Measurements from ENCODE around the gene C3orf18.
A peak's percentile ranks its signal among the peaks of the same experiment; 100 is the strongest.

The C3orf18 gene

DNA sequence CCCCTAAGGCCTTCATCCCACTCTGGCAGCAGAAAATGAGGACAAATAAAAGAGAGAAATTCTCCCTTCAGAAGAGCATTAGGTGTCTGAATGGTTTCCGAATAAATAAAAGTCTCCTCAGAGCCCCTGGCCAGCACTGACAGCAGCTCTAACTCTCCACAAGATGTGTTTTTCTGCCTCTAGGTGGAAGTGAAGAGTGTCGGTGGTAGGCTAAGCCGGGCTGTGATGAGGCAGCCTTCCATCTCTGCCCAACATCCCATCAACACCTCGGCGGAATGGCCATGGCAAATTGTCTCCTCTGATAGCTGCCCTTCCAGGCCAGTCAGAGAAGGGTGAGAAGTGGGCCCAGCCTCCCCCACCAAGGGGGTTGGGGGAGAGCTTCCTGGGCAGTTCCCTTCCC lies 57.8 kb downstream of the C3orf18 start:
- TF ChIP-seq, protein P1, sequence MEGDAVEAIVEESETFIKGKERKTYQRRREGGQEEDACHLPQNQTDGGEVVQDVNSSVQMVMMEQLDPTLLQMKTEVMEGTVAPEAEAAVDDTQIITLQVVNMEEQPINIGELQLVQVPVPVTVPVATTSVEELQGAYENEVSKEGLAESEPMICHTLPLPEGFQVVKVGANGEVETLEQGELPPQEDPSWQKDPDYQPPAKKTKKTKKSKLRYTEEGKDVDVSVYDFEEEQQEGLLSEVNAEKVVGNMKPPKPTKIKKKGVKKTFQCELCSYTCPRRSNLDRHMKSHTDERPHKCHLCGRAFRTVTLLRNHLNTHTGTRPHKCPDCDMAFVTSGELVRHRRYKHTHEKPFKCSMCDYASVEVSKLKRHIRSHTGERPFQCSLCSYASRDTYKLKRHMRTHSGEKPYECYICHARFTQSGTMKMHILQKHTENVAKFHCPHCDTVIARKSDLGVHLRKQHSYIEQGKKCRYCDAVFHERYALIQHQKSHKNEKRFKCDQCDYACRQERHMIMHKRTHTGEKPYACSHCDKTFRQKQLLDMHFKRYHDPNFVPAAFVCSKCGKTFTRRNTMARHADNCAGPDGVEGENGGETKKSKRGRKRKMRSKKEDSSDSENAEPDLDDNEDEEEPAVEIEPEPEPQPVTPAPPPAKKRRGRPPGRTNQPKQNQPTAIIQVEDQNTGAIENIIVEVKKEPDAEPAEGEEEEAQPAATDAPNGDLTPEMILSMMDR (IDR thresholded peaks at IDR 0.05; ENCODE audit: low read depth, low read length): peak; percentile 17; the same call in 1 of the 2 replicates
- Histone ChIP-seq H3K27ac (no peak overlapping the region), H3K27me3 (ENCODE audit: insufficient read depth, low read depth, severe bottlenecking) (no peaks in the 10 kb centered on the region), H3K4me3 (ENCODE audit: low read depth, low read length) (no peak overlapping the region), H3K36me3 (no peaks in the 10 kb centered on the region), H3K9me3 (ENCODE audit: severe bottlenecking) (no peaks in the 10 kb centered on the region)
- DNase-seq: no peak

DNA sequence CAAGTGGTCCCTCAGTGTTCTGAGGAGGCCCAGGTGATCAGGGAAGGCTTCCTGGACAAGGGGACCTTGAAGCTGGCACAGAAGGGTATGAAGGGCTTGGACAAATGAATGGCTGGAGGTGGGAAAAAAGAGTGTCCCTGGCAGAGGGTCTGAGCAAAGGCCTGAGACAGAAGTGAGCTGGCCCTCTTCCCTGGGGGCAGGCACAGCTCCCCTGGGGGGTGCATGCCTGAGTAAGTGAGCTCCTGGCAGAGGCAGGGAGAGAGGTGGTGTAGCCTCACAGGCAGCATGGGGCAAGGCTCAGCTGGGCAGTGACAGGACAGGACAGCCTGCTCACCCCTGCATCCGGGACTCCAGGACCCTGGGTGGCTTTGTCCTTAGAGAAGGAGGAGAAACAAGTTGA lies 58.7 kb downstream of the C3orf18 start:
- no peak for DNase-seq
- TF ChIP-seq, protein P1 (IDR thresholded peaks at IDR 0.05; ENCODE audit: low read depth, low read length): no peak
- H3K36me3 ChIP-seq: no peaks in the 10 kb centered on the region
- H3K9me3 ChIP-seq (ENCODE audit: severe bottlenecking): no peaks in the 10 kb centered on the region
- no peaks in the 10 kb centered on the region for H3K27me3 ChIP-seq (ENCODE audit: insufficient read depth, low read depth, severe bottlenecking)
- H3K4me3 ChIP-seq (ENCODE audit: low read depth, low read length): no peak overlapping the region
- no peak overlapping the region for H3K27ac ChIP-seq
